ENCODE results near the gene FAM120B. TPM values are rescaled to one million over a fixed set of nuclear protein-coding genes. Genes with fewer than 3 reads are reported as not detected.
A peak's percentile ranks its signal among the peaks of the same experiment; 100 is the strongest.

The FAM120B gene
- total RNA-seq, 1 experiment from 2014 or later, result 15.2 TPM

DNA sequence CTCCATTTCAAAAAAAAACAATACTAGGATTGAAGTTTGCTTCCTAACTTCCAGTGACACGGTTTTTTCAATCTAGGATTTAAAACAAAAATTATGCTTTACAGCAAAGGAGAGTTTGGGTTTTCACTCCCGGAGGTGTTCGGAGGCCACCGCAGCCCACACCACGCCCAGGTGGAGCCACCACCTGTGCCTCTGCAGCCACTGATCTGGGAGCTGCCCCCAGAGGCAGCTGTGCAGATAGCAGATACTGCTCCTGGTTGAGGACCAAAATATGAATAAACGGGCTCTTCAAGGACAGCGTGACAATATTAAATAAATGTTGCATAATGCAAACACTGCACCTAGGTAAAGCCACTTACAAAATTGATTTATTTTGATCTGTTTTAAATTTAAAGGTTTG, 45.9 kb upstream of the FAM120B start:
- ATAC-seq (peak; percentile 53; the same call in 1 of the 2 replicates), DNase-seq (ENCODE audit: low spot score) (no peak)
- Mint-ChIP-seq H3K9me3 (peaks cover 3% of the 10 kb centered on the region; the same call in 1 of the 2 replicates), H3K4me3 (no peak overlapping the region), H3K27me3 (ENCODE audit: low read depth) (no peaks in the 10 kb centered on the region), H3K27ac (no peak overlapping the region), H3K36me3 (no peaks in the 10 kb centered on the region), H3K4me1 (peaks cover 2% of the 10 kb centered on the region; the same call in 1 of the 2 replicates)
- ChIA-PET POLR2A (interaction anchor here (1.0 kb wide), 1 partner anchor 19 kb away, joined by 3 read pairs; no protein-coding TSS in a partner anchor), CTCF (interaction anchor here (0.6 to 1.0 kb wide), 2 partner anchors 9 kb away, joined by 3 read pairs; no protein-coding TSS in a partner anchor)
- TF ChIP-seq RELA (CRISPR knock-in tag; IDR thresholded peaks at IDR 0.05; ENCODE audit: borderline replicate concordance), result no peak
- TF ChIP-seq CREB1 (CRISPR knock-in tag; IDR thresholded peaks at IDR 0.05), result no peak
- no peak for TF ChIP-seq SMAD4 (CRISPR knock-in tag; IDR thresholded peaks at IDR 0.05)
- no peak for TF ChIP-seq GRHL2 (CRISPR knock-in tag; IDR thresholded peaks at IDR 0.05; ENCODE audit: insufficient replicate concordance, severe bottlenecking)

DNA sequence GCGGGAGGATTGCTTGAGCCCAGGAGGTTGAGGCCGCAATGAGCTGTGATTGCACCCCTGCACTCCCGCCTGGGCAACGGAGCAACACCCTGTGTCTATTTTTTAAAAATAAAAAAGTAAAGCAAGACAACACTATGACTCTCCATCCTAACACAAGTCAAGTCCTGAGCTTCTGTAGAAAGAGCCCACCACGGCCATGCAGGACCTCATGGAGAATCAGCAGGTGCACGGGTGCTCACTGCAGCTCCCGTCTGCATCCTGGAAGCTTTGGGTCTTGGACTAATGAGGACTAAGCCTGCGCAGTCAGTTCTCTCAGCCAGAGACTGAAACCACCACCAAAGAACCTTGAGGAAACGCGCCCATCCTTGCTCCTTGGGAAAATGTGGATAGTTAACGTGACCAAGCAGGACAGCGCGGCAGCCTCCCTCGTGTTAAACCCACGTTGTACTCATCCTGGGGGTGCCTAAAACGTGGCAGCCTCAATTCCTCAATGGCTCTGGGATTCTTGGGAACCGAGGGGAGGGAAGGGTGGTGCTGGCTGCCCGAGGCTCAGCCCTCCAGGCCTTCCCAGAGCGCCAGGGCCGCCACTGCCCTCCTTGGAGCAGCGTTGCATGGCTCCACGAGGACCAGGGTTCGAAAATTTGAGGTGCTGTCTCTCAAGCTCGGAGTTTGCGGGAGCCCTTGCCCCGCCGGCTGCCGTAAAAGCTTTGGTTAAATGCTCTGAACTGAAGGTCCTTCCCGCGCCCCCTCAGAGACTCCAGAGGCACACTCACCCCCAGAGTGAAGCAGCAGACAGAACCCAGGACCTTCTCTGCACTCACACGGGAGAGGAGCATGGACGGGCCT, 44.7 kb upstream of the FAM120B start:
- Mint-ChIP-seq H3K4me1 (peaks cover 11% of the 10 kb centered on the region), H3K4me3 (no peak overlapping the region), H3K36me3 (no peaks in the 10 kb centered on the region), H3K27ac (no peak overlapping the region), H3K9me3 (peaks cover 3% of the 10 kb centered on the region; the same call in 1 of the 2 replicates), H3K27me3 (ENCODE audit: low read depth) (no peaks in the 10 kb centered on the region)
- TF ChIP-seq GTF2I (CRISPR knock-in tag; conservative IDR thresholded peaks at IDR 0.05), result no peak
- no peak for TF ChIP-seq ZNF263 (CRISPR knock-in tag; IDR thresholded peaks at IDR 0.05; ENCODE audit: low read depth)
- TF ChIP-seq, protein P1, sequence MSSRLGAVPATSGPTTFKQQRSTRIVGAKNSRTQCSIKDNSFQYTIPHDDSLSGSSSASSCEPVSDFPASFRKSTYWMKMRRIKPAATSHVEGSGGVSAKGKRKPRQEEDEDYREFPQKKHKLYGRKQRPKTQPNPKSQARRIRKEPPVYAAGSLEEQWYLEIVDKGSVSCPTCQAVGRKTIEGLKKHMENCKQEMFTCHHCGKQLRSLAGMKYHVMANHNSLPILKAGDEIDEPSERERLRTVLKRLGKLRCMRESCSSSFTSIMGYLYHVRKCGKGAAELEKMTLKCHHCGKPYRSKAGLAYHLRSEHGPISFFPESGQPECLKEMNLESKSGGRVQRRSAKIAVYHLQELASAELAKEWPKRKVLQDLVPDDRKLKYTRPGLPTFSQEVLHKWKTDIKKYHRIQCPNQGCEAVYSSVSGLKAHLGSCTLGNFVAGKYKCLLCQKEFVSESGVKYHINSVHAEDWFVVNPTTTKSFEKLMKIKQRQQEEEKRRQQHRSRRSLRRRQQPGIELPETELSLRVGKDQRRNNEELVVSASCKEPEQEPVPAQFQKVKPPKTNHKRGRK (CRISPR knock-in tag; IDR thresholded peaks at IDR 0.05; ENCODE audit: borderline replicate concordance), result no peak
- ATAC-seq (no peak), DNase-seq (ENCODE audit: low spot score) (no peak)
- ChIA-PET POLR2A (interaction anchor here (1.0 kb wide), 1 partner anchor 18 kb away, joined by 3 read pairs; no protein-coding TSS in a partner anchor), CTCF (no interaction called here)

DNA sequence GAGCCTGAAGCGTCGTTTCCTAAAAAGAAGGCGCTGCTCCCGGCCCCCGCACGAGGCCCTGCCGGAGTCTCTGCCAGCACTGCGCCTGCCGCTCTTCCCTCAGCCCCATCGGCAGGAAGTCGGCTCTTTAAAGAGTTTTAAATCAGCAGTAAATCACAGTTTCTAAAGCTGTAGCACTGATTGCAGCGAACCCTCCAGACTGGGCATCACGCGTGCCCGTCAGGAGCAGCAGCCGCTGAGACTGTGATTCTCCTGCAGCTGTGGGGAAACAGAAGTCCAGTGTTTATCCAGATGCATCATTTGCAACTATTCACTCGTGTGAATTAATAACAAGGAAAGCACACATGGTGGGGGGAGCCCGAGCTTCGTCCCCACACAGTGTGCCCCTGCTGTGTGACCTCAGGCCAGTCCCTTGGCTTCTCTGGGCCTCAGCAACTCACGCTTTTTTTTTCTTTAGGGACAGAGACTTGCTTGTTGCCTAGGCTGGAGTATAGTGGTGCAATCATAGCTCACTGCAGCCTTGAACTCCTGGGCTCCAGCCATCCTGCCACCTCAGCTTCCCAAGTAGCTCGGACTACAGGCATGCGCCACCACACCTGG, 44.0 kb upstream of the FAM120B start:
- Mint-ChIP-seq H3K9me3 (peaks cover 3% of the 10 kb centered on the region; the same call in 1 of the 2 replicates), H3K27ac (no peak overlapping the region), H3K36me3 (no peaks in the 10 kb centered on the region), H3K4me1 (peaks cover 11% of the 10 kb centered on the region), H3K27me3 (ENCODE audit: low read depth) (no peaks in the 10 kb centered on the region), H3K4me3 (no peak overlapping the region)
- POLR2A ChIA-PET, result no interaction called here
- ATAC-seq, result no peak
- no peak for DNase-seq (ENCODE audit: low spot score)
- no peak for TF ChIP-seq NFATC4 (CRISPR knock-in tag; IDR thresholded peaks at IDR 0.05)
- no peak for TF ChIP-seq NR1H2 (CRISPR knock-in tag; IDR thresholded peaks at IDR 0.05)
- TF ChIP-seq, protein P2, sequence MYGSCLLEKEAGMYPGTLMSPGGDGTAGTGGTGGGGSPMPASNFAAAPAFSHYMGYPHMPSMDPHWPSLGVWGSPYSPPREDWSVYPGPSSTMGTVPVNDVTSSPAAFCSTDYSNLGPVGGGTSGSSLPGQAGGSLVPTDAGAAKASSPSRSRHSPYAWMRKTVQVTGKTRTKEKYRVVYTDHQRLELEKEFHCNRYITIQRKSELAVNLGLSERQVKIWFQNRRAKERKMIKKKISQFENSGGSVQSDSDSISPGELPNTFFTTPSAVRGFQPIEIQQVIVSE (CRISPR knock-in tag; IDR thresholded peaks at IDR 0.05; ENCODE audit: borderline replicate concordance), result no peak
- TF ChIP-seq CREM (CRISPR knock-in tag; IDR thresholded peaks at IDR 0.05), result no peak
- TF ChIP-seq GRHL2 (CRISPR knock-in tag; IDR thresholded peaks at IDR 0.05; ENCODE audit: insufficient replicate concordance, severe bottlenecking), result no peak
- TF ChIP-seq, protein P3, sequence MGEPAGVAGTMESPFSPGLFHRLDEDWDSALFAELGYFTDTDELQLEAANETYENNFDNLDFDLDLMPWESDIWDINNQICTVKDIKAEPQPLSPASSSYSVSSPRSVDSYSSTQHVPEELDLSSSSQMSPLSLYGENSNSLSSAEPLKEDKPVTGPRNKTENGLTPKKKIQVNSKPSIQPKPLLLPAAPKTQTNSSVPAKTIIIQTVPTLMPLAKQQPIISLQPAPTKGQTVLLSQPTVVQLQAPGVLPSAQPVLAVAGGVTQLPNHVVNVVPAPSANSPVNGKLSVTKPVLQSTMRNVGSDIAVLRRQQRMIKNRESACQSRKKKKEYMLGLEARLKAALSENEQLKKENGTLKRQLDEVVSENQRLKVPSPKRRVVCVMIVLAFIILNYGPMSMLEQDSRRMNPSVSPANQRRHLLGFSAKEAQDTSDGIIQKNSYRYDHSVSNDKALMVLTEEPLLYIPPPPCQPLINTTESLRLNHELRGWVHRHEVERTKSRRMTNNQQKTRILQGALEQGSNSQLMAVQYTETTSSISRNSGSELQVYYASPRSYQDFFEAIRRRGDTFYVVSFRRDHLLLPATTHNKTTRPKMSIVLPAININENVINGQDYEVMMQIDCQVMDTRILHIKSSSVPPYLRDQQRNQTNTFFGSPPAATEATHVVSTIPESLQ (CRISPR knock-in tag; IDR thresholded peaks at IDR 0.05), result no peak
- no peak for TF ChIP-seq JUN (CRISPR knock-in tag; IDR thresholded peaks at IDR 0.05)
- TF ChIP-seq ZNF263 (CRISPR knock-in tag; IDR thresholded peaks at IDR 0.05; ENCODE audit: low read depth), result no peak
- no peak for TF ChIP-seq KAT7 (CRISPR knock-in tag; IDR thresholded peaks at IDR 0.05; ENCODE audit: borderline replicate concordance)
- TF ChIP-seq, protein P4, sequence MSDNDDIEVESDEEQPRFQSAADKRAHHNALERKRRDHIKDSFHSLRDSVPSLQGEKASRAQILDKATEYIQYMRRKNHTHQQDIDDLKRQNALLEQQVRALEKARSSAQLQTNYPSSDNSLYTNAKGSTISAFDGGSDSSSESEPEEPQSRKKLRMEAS (CRISPR knock-in tag; IDR thresholded peaks at IDR 0.05), result no peak
- no peak for TF ChIP-seq TEAD1 (CRISPR knock-in tag; IDR thresholded peaks at IDR 0.05)
- TF ChIP-seq, protein P5, sequence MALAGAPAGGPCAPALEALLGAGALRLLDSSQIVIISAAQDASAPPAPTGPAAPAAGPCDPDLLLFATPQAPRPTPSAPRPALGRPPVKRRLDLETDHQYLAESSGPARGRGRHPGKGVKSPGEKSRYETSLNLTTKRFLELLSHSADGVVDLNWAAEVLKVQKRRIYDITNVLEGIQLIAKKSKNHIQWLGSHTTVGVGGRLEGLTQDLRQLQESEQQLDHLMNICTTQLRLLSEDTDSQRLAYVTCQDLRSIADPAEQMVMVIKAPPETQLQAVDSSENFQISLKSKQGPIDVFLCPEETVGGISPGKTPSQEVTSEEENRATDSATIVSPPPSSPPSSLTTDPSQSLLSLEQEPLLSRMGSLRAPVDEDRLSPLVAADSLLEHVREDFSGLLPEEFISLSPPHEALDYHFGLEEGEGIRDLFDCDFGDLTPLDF (CRISPR knock-in tag; IDR thresholded peaks at IDR 0.05), result no peak
- TF ChIP-seq, protein P6, sequence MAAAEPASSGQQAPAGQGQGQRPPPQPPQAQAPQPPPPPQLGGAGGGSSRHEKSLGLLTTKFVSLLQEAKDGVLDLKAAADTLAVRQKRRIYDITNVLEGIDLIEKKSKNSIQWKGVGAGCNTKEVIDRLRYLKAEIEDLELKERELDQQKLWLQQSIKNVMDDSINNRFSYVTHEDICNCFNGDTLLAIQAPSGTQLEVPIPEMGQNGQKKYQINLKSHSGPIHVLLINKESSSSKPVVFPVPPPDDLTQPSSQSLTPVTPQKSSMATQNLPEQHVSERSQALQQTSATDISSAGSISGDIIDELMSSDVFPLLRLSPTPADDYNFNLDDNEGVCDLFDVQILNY (CRISPR knock-in tag; IDR thresholded peaks at IDR 0.05), result no peak
- CTCF ChIA-PET, result interaction anchor here (0.7 to 1.0 kb wide), 2 partner anchors 254 to 1644 kb away, joined by 4 to 6 read pairs; no protein-coding TSS in a partner anchor

All from WTC11 (cell line).